K562 (cell line): Measurements from ENCODE around the gene RCL1. TPM values are rescaled to one million over a fixed set of nuclear protein-coding genes. Genes with fewer than 3 reads are reported as not detected.

Source experiments
- ARHGAP35 ChIP-seq: fragments of 450-650 bp; IDR thresholded peaks from 2 replicates; pipeline ENCODE4 v1.6.1; 2018; ENCODE audit not compliant: partially characterized antibody
- BRD4 ChIP-seq: fragments of 200-600 bp; sonication (generic); IDR thresholded peaks from 2 replicates; pipeline ENCODE4 v1.6.1; 2017; ENCODE audit warnings: inconsistent platforms
- CBFB ChIP-seq: sonication (generic); formaldehyde crosslinking; IDR thresholded peaks from 2 replicates; pipeline ENCODE4 v1.4.0; 2020; ENCODE audit warnings: mild to moderate bottlenecking, missing genetic modification reagents
- EP300 ChIP-seq: IDR thresholded peaks from 2 replicates; pipeline ENCODE4 v1.6.1; 2012; ENCODE audit warnings: low read length, improper control_type of control experiment
- FOXK1 ChIP-seq: sonication (generic); formaldehyde crosslinking; IDR thresholded peaks from 2 replicates; pipeline ENCODE4 v1.8.0; 2022; ENCODE audit warnings: missing genetic modification reagents, mild to moderate bottlenecking, borderline replicate concordance
- HBP1 ChIP-seq: fragments of 450-650 bp; formaldehyde crosslinking; IDR thresholded peaks from 2 replicates; pipeline ENCODE4 v1.4.0; 2022; ENCODE audit warnings: missing genetic modification characterization
- HMGXB4 ChIP-seq: sonication (generic); formaldehyde crosslinking; IDR thresholded peaks from 2 replicates; pipeline ENCODE4 v1.8.1; 2023; ENCODE audit warnings: mild to moderate bottlenecking, missing genetic modification reagents
- LCOR ChIP-seq: sonication (generic); formaldehyde crosslinking; IDR thresholded peaks from 2 replicates; pipeline ENCODE4 v1.8.0; 2022; ENCODE audit warnings: mild to moderate bottlenecking, missing genetic modification reagents
- MYBL2 ChIP-seq, 2 experiments: fragments of 450-650 bp in 1 of 2; sonication (generic) in 1 of 2; formaldehyde crosslinking in 1 of 2; IDR thresholded peaks; 2 replicates each; pipeline versions ENCODE4 v1.6.1 to v1.8.1; 2017 to 2022; ENCODE audit warnings: borderline replicate concordance in 1 of 2, inconsistent platforms in 1 of 2, low read depth in 1 of 2, mild to moderate bottlenecking in 1 of 2, missing genetic modification reagents in 1 of 2, moderate library complexity in 1 of 2
- RERE ChIP-seq: sonication (generic); formaldehyde crosslinking; IDR thresholded peaks from 2 replicates; pipeline ENCODE4 v1.8.0; 2023; ENCODE audit warnings: missing genetic modification reagents, mild to moderate bottlenecking, borderline replicate concordance
- SRF ChIP-seq, 2 experiments: fragments of 250-450, 450-650 bp in 1 of 2; sonication (Bioruptor Pico) in 1 of 2; sonication (generic) in 1 of 2; formaldehyde crosslinking; IDR thresholded peaks; 2 replicates each; pipeline versions ENCODE4 v1.5.0 to v1.5.1; 2020 to 2022; ENCODE audit warnings: mild to moderate bottlenecking in 1 of 2, missing genetic modification reagents in 1 of 2
- YBX1 ChIP-seq: fragments of 450-650 bp; IDR thresholded peaks from 2 replicates; pipeline ENCODE4 v1.7.1; 2016; ENCODE audit warnings: mild to moderate bottlenecking
- ZMIZ1 ChIP-seq, 2 experiments: fragments of 150-350 bp in 1 of 2; IDR thresholded peaks; 2 replicates each; pipeline ENCODE4 v1.6.1; 2012 to 2016; ENCODE audit warnings: low read depth in 2 of 2, low read length in 2 of 2, mild to moderate bottlenecking in 1 of 2, moderate library complexity in 1 of 2
- ZNF717 ChIP-seq: fragments of 250-450 bp; sonication (Bioruptor Pico); IDR thresholded peaks from 2 replicates; pipeline ENCODE4 v1.5.0; 2021
- polyA plus RNA-seq, 8 experiments: library from polyadenylated mRNA; depleted of rRNA in 4 of 8; stranded (reverse) in 5 of 8; unstranded in 3 of 8; fragments of >200 nt; fragmentation: Nextera tagmentation in 2 of 8; fragmentation: Illumina TruSeq in 1 of 8; extraction: Ambion mirVana in 2 of 8; extraction: Trizol in 1 of 8; gene quantifications; 2 replicates each; pipeline versions ENCODE4 v1.2.1 to v1.2.3, GENCODE V29; 2011 to 2014; ENCODE audit warnings: inconsistent platforms in 1 of 8, missing spikeins in 1 of 8
- total RNA-seq, 7 experiments: library from RNA; depleted of rRNA in 6 of 7; stranded (reverse); fragments of >200 nt in 6 of 7; fragmentation: Illumina TruSeq in 2 of 7; extraction: Trizol in 2 of 7; gene quantifications; 2 replicates each; pipeline versions ENCODE4 v1.2.1 to v1.2.3, GENCODE V29; 2011 to 2021; ENCODE audit warnings: low replicate concordance in 1 of 7

The RCL1 gene
- total and polyA plus RNA-seq, 9 of the 15 experiments (the other 6 are each of a cell fraction or from before 2014, with no cell fraction given) = 24.0 to 67.7 (median 38.6) TPM

- TF ChIP-seq RERE (CRISPR knock-in tag) (no peak), FOXK1 (CRISPR knock-in tag) (no peak), ZNF717 (CRISPR knock-in tag) (no peak), HBP1 (no peak), ZMIZ1 (IDR thresholded peaks at IDR 0.05; ENCODE audit: low read depth in 2 of 2, low read length in 2 of 2) (no peak), LCOR (CRISPR knock-in tag) (0 out of 2 replicates have a peak, but pooled peaks have one; percentile 31), SRF (CRISPR knock-in tag; IDR thresholded peaks at IDR 0.05) (no peak), HMGXB4 (no peak), BRD4 (no peak), EP300 (peak; percentile 74; the same call in 1 of the 2 replicates), CBFB (CRISPR knock-in tag) (no peak), MYBL2 (IDR thresholded peaks at IDR 0.05; ENCODE audit: low read depth) (peak; percentile 45; the same call in 1 of the 2 replicates), MYBL2 (CRISPR knock-in tag; IDR thresholded peaks at IDR 0.05; ENCODE audit: borderline replicate concordance) (no peak), ARHGAP35 (no peak), YBX1 (no peak)
These were observed 40.2 kb downstream of the RCL1 start (continued) for GRCh38 chr9:4832786-4833579.
